DND-41 (cell line): ENCODE measurements around the gene GRK2.

Experiments used
- ATAC-seq: fragments of 200-7000 bp; cut with Tn5 transposase; 3 replicates; pipeline ENCODE4 v1.9.1; 2021; ENCODE audit warnings: low read depth; ENCODE audit not compliant: insufficient read depth
- DNase-seq: peaks from one replicate; pipeline ENCODE4 v3.0.0-alpha.2; 2020
- H2AFZ ChIP-seq: 2 replicates; pipeline ENCODE4 v1.6.0; 2012; ENCODE audit warnings: low read depth, low read length
- H3K27ac ChIP-seq: 2 replicates; pipeline ENCODE4 v1.5.1; 2012; ENCODE audit warnings: low read length, inconsistent platforms
- H3K27me3 ChIP-seq: fragments of 200-600 bp; sonication (generic); 2 replicates; pipeline ENCODE4 v1.6.0; 2012; ENCODE audit warnings: low read length, mild to moderate bottlenecking, inconsistent platforms; ENCODE audit not compliant: insufficient read depth, poor library complexity
- H3K36me3 ChIP-seq: 2 replicates; pipeline ENCODE4 v1.5.1; 2012; ENCODE audit warnings: low read length, inconsistent platforms; ENCODE audit not compliant: insufficient read depth
- H3K4me1 ChIP-seq: 2 replicates; pipeline ENCODE4 v1.5.1; 2012; ENCODE audit warnings: mild to moderate bottlenecking, low read length; ENCODE audit not compliant: insufficient read depth
- H3K4me2 ChIP-seq: 2 replicates; pipeline ENCODE4 v1.6.0; 2012; ENCODE audit warnings: mild to moderate bottlenecking, moderate library complexity, low read length, inconsistent platforms; ENCODE audit not compliant: insufficient read depth
- H3K4me3 ChIP-seq, 2 experiments: fragments of 200-600 bp in 1 of 2; shearing (Covaris generic) in 1 of 2; 2 replicates each; pipeline ENCODE4 v1.5.1; 2012 to 2016; ENCODE audit warnings: inconsistent platforms in 2 of 2, low read length in 2 of 2, mild to moderate bottlenecking in 2 of 2, low read depth in 1 of 2, moderate library complexity in 1 of 2
- H3K79me2 ChIP-seq: 2 replicates; pipeline ENCODE4 v1.6.0; 2012; ENCODE audit warnings: low read length, inconsistent platforms; ENCODE audit not compliant: insufficient read depth
- H3K9ac ChIP-seq: 2 replicates; pipeline ENCODE4 v1.6.0; 2012; ENCODE audit warnings: low read depth, mild to moderate bottlenecking, inconsistent platforms, low read length, moderate library complexity
- H3K9me3 ChIP-seq: 2 replicates; pipeline ENCODE4 v1.5.1; 2012; ENCODE audit warnings: low read length, moderate library complexity, mild to moderate bottlenecking, inconsistent platforms; ENCODE audit not compliant: insufficient read depth, severe bottlenecking
- H4K20me1 ChIP-seq: 2 replicates; pipeline ENCODE4 v1.6.0; 2012; ENCODE audit warnings: low read length; ENCODE audit not compliant: insufficient read depth
- CTCF ChIP-seq: IDR thresholded peaks from 2 replicates; pipeline ENCODE4 v1.5.1; 2012; ENCODE audit warnings: borderline replicate concordance, low read length, moderate library complexity, mild to moderate bottlenecking; ENCODE audit not compliant: poor library complexity, severe bottlenecking; ENCODE audit errors: extremely low read depth
- EZH2 ChIP-seq: IDR thresholded peaks from 3 replicates; pipeline ENCODE4 v1.6.1; 2012; ENCODE audit warnings: borderline replicate concordance, low read depth, mild to moderate bottlenecking, moderate library complexity, low read length, inconsistent platforms; ENCODE audit not compliant: severe bottlenecking

GRK2 gene

GRCh38 chr11:67320691-67321090 is 54.4 kb downstream of the GRK2 start:
- Histone ChIP-seq H2AFZ (no peak overlapping the region), H3K27me3 (no peaks in the 10 kb centered on the region), H3K4me2 (no peak overlapping the region), H3K9ac (no peak overlapping the region), H3K36me3 (no peaks in the 10 kb centered on the region), H3K9me3 (no peaks in the 10 kb centered on the region), H3K4me3 (no peak overlapping the region), H3K27ac (no peak overlapping the region), H4K20me1 (no peaks in the 10 kb centered on the region), H3K79me2 (no peaks in the 10 kb centered on the region; the same call in 1 of the 2 replicates), H3K4me1 (peaks cover 20% of the 10 kb centered on the region)
- DNase-seq (no peak), ATAC-seq (no peak)
- TF ChIP-seq EZH2 (no peak), CTCF (no peak)

- Histone ChIP-seq H3K9ac (no peak overlapping the region), H3K27ac (no peak overlapping the region), H3K27me3 (no peaks in the 10 kb centered on the region), H3K9me3 (no peaks in the 10 kb centered on the region), H2AFZ (no peak overlapping the region), H3K4me3 (no peak overlapping the region), H3K4me2 (no peak overlapping the region), H3K79me2 (no peaks in the 10 kb centered on the region; the same call in 1 of the 2 replicates), H4K20me1 (no peaks in the 10 kb centered on the region), H3K36me3 (no peaks in the 10 kb centered on the region), H3K4me1 (peaks cover 17% of the 10 kb centered on the region)
- ATAC-seq = no peak
- TF ChIP-seq EZH2 (no peak), CTCF (no peak)
- no peak for DNase-seq
Observed at GRCh38 chr11:67321313-67321871, 55.1 kb downstream of the GRK2 start.

GRCh38 chr11:67322049-67322448 is 55.8 kb downstream of the GRK2 start:
- TF ChIP-seq EZH2 = no peak
- TF ChIP-seq CTCF = no peak
- no peak overlapping the region for H2AFZ ChIP-seq
- H3K79me2 ChIP-seq = no peaks in the 10 kb centered on the region
- H3K27me3 ChIP-seq = no peaks in the 10 kb centered on the region
- H3K9me3 ChIP-seq = no peaks in the 10 kb centered on the region
- no peak overlapping the region for H3K9ac ChIP-seq
- H3K4me2 ChIP-seq = no peak overlapping the region
- no peaks in the 10 kb centered on the region for H3K36me3 ChIP-seq
- H4K20me1 ChIP-seq = no peaks in the 10 kb centered on the region
- H3K4me3 ChIP-seq = no peak overlapping the region
- H3K4me1 ChIP-seq = peaks cover 15% of the 10 kb centered on the region
- no peak overlapping the region for H3K27ac ChIP-seq
- ATAC-seq (no peak), DNase-seq (no peak)

GRCh38 chr11:67323526-67323925 is 57.3 kb downstream of the GRK2 start:
- H2AFZ ChIP-seq = no peak overlapping the region
- H3K4me1 ChIP-seq = peaks cover 7% of the 10 kb centered on the region
- no peaks in the 10 kb centered on the region for H4K20me1 ChIP-seq
- H3K27ac ChIP-seq = no peak overlapping the region
- DNase-seq (no peak), ATAC-seq (no peak)
- H3K4me2 ChIP-seq = no peak overlapping the region
- H3K79me2 ChIP-seq = no peaks in the 10 kb centered on the region
- no peak overlapping the region for H3K4me3 ChIP-seq
- no peak overlapping the region for H3K9ac ChIP-seq
- H3K36me3 ChIP-seq = no peaks in the 10 kb centered on the region
- H3K27me3 ChIP-seq = no peaks in the 10 kb centered on the region
- TF ChIP-seq EZH2 (no peak), CTCF (no peak)
- H3K9me3 ChIP-seq = no peaks in the 10 kb centered on the region
